22Rv1 (cell line): ENCODE data around the gene C20orf96.

ENCODE experiments used
- ZFX ChIP-seq: fragments of 450-650 bp; IDR thresholded peaks from 2 replicates; pipeline ENCODE4 v1.6.1; 2017; ENCODE audit warnings: antibody characterized with exemption, borderline replicate concordance
- TF ChIP-seq, protein P1 (sequence below): fragments of 450-650 bp; IDR thresholded peaks from 2 replicates; pipeline ENCODE4 v1.5.1; 2017; ENCODE audit warnings: mild to moderate bottlenecking

DNA sequence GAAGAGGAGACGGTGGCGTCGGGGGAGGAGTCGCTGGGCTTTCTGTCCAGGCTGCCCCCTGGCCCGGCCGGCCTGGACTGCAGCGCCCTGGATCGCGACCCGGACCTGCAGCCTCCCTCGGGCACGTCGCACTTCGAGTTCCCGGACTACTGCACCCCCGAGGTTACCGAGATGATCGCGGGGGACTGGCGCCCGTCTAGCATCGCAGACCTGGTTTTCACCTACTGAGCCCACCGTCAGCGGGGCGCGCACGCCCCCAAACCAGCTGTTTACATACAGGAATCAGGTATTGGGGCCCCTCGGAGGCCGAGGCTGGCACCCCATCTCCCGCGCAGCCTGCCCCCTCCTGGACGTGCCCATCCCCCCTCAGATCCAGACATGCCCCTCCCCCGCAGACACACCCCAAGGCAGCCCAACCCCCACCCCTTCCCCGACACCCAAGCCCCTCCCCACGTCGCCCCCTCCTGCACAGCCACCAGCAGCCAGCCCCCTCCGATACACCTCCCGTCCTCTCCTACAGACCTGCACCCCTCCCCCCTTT lies 36.2 kb upstream of the C20orf96 start:
- TF ChIP-seq, protein P1, sequence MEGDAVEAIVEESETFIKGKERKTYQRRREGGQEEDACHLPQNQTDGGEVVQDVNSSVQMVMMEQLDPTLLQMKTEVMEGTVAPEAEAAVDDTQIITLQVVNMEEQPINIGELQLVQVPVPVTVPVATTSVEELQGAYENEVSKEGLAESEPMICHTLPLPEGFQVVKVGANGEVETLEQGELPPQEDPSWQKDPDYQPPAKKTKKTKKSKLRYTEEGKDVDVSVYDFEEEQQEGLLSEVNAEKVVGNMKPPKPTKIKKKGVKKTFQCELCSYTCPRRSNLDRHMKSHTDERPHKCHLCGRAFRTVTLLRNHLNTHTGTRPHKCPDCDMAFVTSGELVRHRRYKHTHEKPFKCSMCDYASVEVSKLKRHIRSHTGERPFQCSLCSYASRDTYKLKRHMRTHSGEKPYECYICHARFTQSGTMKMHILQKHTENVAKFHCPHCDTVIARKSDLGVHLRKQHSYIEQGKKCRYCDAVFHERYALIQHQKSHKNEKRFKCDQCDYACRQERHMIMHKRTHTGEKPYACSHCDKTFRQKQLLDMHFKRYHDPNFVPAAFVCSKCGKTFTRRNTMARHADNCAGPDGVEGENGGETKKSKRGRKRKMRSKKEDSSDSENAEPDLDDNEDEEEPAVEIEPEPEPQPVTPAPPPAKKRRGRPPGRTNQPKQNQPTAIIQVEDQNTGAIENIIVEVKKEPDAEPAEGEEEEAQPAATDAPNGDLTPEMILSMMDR = no peak
- TF ChIP-seq ZFX = no peak
